ENCODE results near the gene MGRN1. TPM values are rescaled to one million over a fixed set of nuclear protein-coding genes. Genes with fewer than 3 reads are reported as not detected.

Gene MGRN1
- total RNA-seq, 4 donors from 2014 or later, result 15.8 to 25.6 (median 22.0) TPM

- intact Hi-C loops (cut with DNase I), result no loop called here
- 75% methylated on average over 2 of the region's 7 CpGs; no CpG with 5 or more reads in 1 of the 2 donors for WGBS, 2 donors
- Histone ChIP-seq H3K9me3 (no peaks in the 10 kb centered on the region), H3K27ac (peak overlapping the region in 2 of 4 donors; percentile 48 to 96), H3K36me3 (peaks cover 0 to 30% (median 14%) of the 10 kb centered on the region in 3 donors), H3K4me1 (peaks cover 45 to 64% (median 50%) of the 10 kb centered on the region in 3 donors), H3K27me3 (no peaks in the 10 kb centered on the region), H3K4me3 (peak overlapping the region in 3 of 4 donors; percentile 69 to 99 (median 97))
- no peak for TF ChIP-seq CTCF (IDR thresholded peaks at IDR 0.05)
- TF ChIP-seq POLR2A (IDR thresholded peaks at IDR 0.05), result no peak
- no peak for DNase-seq
These were observed 12.1 kb upstream of the MGRN1 start for GRCh38 chr16:4612474-4612931.

GRCh38 chr16:4612977-4613635 is 11.5 kb upstream of the MGRN1 start:
- H3K27ac ChIP-seq, result peak overlapping the region; percentile 94 to 98 (median 96)
- H3K36me3 ChIP-seq, result peaks cover 0 to 24% (median 14%) of the 10 kb centered on the region in 3 donors
- peak overlapping the region; percentile 69 to 99 (median 88) for H3K4me3 ChIP-seq
- no peak for DNase-seq
- intact Hi-C loops (cut with DNase I), result no loop called here
- peaks cover 45 to 70% (median 52%) of the 10 kb centered on the region in 3 donors for H3K4me1 ChIP-seq
- 28 to 39% methylated on average over 7 to 10 of the region's 14 CpGs for WGBS, 2 donors
- H3K9me3 ChIP-seq, result no peaks in the 10 kb centered on the region
- H3K27me3 ChIP-seq, result no peaks in the 10 kb centered on the region
- TF ChIP-seq CTCF (IDR thresholded peaks at IDR 0.05) (no peak), POLR2A (IDR thresholded peaks at IDR 0.05) (no peak)

- H3K4me1 ChIP-seq, result peaks cover 52 to 78% (median 54%) of the 10 kb centered on the region in 3 donors
- H3K9me3 ChIP-seq, result no peaks in the 10 kb centered on the region
- WGBS, 2 donors, result 4% methylated on average over 9 of the region's 92 CpGs; no CpG with 5 or more reads in 1 of the 2 donors
- H3K27me3 ChIP-seq, result no peaks in the 10 kb centered on the region
- no peak for DNase-seq
- peak overlapping the region; percentile 94 to 98 (median 96) for H3K27ac ChIP-seq
- intact Hi-C loops (cut with DNase I), result no loop called here
- TF ChIP-seq POLR2A (IDR thresholded peaks at IDR 0.05) (no peak), CTCF (IDR thresholded peaks at IDR 0.05) (no peak)
- peak overlapping the region; percentile 69 to 99 (median 88) for H3K4me3 ChIP-seq
- peaks cover 0 to 16% (median 7%) of the 10 kb centered on the region in 3 donors for H3K36me3 ChIP-seq
These were observed 10.7 kb upstream of the MGRN1 start for GRCh38 chr16:4613636-4614570.

GRCh38 chr16:4614571-4615383 is 9.8 kb upstream of the MGRN1 start, which contains the start of gene UBALD1:
Gene UBALD1, minus strand, starts transcription at chr16:4614888. Its CDS starts 91 bp downstream, at chr16:4614797.
- peak; percentile 49 for DNase-seq
- Histone ChIP-seq H3K27ac (peak within 1 kb of the TSS; percentile 94 to 98 (median 96)), H3K9me3 (no peaks in the 10 kb centered on the region), H3K4me1 (peaks cover 53 to 83% (median 57%) of the 10 kb centered on the region in 3 donors), H3K36me3 (peaks cover 0 to 7% (median 0%) of the 10 kb centered on the region in 3 donors), H3K4me3 (peak within 1 kb of the TSS; percentile 71 to 99 (median 88)), H3K27me3 (no peaks in the 10 kb centered on the region)
- WGBS, 2 donors, result 0% methylated on average over 22 of the region's 100 CpGs; no CpG with 5 or more reads in 1 of the 2 donors
- intact Hi-C loops (cut with DNase I), result no loop called here
- no peak for TF ChIP-seq CTCF (IDR thresholded peaks at IDR 0.05)
- peak in 3 of 4 donors; percentile 87 to 98 (median 96) for TF ChIP-seq POLR2A (IDR thresholded peaks at IDR 0.05)
